ENCODE data around the gene SOX12.
A peak's percentile ranks its signal among the peaks of the same experiment; 100 is the strongest.
"Not testable (repeated sequence)": the region's sequence is repeated elsewhere in the genome, so short reads cannot be mapped to it uniquely, and the experiment has no call there.

SOX12 gene

GRCh38 chr20:328975-329695, 3.8 kb downstream of the SOX12 start:
- no peak for DNase-seq (ENCODE audit: low spot score)

- no peak for DNase-seq (ENCODE audit: low spot score)
Observed at GRCh38 chr20:329851-330232, 4.5 kb downstream of the SOX12 start.

DNA sequence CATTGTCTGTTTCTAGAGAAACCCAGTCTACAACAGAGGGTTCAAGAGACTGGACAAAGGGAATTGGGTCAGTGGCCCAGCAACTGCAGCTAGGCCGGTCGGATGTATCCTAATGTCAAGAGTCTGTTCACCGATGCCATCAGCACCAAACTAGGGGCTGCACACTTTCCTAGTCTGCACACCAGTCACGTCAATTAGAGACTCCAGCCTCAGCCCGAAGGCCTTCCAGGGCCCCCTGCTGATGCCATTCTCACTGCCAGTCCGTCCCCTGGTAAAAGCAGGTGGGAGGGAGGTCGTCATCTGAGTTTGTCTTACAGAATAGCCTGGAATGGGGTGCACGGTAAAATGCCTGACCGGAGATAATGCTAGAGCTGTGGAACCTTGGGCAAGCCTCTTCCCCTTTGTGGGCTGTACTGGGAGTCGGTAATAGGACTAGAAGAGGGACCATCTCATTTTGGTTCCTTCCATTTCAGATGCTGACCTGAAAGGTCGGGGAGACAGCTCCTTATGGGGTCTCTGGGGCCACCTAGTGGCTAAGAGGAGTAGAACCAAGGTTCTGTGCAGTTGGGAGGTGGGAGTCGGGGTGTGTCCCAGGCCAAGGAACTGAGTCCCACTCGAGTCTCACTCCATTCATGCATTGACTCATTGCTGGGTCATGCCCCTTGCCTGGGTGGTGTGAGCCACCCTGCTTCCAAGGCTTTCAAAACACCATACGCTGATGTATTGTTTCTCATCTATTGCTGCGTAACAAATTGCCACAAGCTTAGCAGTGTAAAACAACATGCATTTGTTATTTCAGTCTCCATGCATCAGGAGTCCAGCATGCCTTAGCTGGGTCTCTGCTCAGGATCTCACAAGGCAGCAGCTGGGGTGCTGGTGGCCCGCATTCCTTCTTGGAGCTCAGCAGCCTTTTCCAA, 5.1 kb downstream of the SOX12 start:
- DNase-seq (ENCODE audit: low spot score): peak; percentile 75

GRCh38 chr20:334578-334977, 9.2 kb downstream of the SOX12 start:
- no peak for DNase-seq (ENCODE audit: low spot score)

DNA sequence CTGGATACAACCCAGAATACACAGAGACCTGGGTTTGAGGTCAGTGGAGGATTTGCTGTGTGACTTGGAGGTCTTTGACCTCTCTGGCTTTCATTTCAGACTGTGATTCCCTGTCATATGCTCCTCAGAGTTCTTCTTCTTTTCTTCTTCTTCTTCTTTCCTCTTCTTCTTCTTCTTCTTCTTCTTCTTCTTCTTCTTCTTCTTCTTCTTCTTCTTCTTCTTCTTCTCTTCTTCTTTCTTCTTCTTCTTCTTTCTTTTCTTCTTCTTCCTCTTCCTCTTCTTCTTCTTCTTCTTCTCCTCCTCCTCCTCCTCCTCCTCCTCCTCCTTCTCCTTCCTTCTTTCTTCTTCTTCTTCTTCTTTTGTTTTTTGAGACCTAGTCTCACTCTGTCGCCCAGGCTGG, 10.7 kb downstream of the SOX12 start:
- DNase-seq (ENCODE audit: low spot score): not testable (repeated sequence)

DNA sequence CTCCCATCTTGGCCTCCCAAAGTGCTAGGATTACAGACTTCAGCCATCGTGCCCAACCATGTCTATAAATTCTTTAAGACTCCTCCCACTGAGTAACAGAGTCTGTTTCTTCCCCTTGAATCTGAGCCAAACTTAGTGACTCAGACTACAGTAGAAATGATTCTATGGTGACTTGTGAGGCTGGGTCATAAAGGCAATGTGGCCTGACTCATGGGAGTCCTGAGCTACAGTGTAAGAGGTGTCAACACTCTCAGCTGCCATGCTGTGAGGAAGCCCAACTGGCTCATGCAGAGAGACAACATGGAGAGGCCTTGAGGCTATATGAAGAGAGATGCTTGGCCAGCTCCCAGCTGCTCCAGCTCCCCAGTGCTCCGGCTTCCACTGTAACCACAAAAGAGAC, 16.3 kb downstream of the SOX12 start:
- peak; percentile 14 for DNase-seq (ENCODE audit: low spot score)

- no peak for DNase-seq (ENCODE audit: low spot score)
Observed at GRCh38 chr20:343107-343506, 17.8 kb downstream of the SOX12 start.

GRCh38 chr20:346033-346639, 20.8 kb downstream of the SOX12 start:
- DNase-seq (ENCODE audit: low spot score): no peak

- DNase-seq (ENCODE audit: low spot score): no peak
Observed at GRCh38 chr20:346640-347316, 21.4 kb downstream of the SOX12 start, which contains the start of gene NRSN2. Gene NRSN2 (plus strand): TSS chr20:347111. CDS start chr20:349644, 2,533 bp downstream.

DNA sequence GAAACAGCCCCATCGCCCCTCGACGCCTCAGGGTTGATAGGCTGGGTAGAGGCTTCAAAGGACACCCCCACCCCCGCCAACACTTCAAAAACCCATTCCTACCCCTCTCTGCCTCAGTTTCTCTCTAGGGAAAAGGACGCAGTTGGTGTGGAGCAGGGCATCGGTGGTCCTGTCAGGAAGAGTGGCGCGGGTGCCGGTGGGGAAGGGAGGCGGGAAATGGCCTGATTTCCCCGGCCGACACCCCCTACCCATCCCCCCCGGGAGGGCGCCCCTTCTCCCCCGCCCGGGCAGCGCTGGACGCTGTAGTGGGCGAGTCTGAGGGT, 21.9 kb downstream of the SOX12 start:
- no peak for DNase-seq (ENCODE audit: low spot score)

- DNase-seq (ENCODE audit: low spot score): peak; percentile 53
Observed at GRCh38 chr20:347640-348484, 22.5 kb downstream of the SOX12 start.

- no peak for DNase-seq (ENCODE audit: low spot score)
Observed at GRCh38 chr20:348972-349841, 23.9 kb downstream of the SOX12 start.

DNA sequence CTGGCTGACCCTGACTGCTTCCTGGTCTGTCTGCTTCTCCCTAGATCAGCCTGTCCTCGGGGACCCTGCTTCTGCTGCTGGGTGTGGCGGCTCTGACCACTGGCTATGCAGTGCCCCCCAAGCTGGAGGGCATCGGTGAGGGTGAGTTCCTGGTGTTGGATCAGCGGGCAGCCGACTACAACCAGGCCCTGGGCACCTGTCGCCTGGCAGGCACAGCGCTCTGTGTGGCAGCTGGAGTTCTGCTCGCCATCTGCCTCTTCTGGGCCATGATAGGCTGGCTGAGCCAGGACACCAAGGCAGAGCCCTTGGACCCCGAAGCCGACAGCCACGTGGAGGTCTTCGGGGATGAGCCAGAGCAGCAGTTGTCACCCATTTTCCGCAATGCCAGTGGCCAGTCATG, 27.8 kb downstream of the SOX12 start:
- no peak for DNase-seq (ENCODE audit: low spot score)

- peak; percentile 87 for DNase-seq (ENCODE audit: low spot score)
Observed at GRCh38 chr20:354298-354977, 29.1 kb downstream of the SOX12 start.

DNA sequence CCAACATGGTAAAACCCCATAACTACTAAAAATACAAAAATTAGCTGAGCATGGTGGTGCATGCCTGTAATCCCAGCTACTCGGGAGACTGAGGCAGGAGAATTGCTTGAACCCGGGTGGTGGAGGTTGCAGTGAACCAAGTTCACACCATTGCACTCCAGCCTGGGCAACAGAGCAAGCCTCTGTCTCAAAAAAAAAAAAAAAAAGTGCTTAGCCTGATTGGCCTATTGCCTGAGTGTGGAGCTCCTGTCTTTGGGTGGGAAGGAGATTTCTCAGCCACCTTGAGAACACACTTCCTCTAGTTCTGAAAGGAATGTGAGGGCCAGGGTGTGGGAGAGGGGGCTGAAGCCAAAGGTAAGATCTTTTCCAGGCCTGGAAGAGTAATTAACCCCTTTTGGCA, 30.8 kb downstream of the SOX12 start:
- DNase-seq (ENCODE audit: low spot score): not testable (repeated sequence)

DNA sequence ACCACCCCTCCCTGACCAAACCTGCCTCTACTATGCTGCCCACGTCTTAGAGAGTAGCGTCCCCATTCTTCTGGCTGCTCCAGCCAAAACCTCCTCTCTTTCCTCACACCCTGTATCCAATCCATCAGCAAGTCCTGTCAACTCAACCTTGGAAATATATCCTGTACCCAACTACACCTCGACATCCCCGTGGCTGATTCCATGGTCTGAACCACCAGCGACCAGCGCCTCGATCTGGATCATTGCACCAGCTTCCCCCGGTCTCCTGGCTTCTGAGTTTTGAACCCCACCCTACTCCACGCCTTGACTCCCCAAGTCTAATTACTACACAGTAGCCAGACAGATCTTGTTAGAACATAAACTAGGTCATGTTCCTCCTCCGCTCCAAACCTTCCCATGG, 31.4 kb downstream of the SOX12 start:
- DNase-seq (ENCODE audit: low spot score): no peak

DNA sequence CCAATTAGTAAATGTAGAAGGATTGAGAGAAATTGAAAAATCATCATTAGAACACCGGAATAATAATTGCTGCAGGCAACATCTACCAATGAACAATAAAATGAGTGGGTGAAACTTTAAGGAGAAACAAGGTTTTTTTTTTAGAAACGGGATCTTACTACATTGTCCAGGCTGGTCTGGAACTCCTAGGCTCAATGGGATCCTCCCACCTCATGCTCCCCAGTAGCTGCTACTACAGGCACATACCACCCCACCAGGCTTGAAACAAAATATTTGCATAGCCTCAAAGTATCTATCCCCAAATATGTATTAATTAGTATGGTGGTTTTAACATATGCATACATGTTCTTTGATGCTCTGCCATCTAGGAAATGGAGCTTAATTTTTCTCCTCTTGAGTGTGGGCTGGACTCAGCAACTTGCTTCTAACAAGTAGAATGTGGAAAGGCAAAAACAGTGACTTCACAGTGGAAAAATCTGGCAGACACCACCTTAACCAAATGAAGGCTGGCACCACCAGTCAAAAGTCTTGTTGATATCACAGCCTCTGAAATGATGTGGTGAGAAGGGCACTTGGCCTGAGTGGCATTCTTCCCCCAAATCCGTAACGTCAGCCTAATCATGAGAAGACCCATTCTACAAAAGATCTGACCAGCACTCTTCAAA, 33.7 kb downstream of the SOX12 start:
- no peak for DNase-seq (ENCODE audit: low spot score)

DNA sequence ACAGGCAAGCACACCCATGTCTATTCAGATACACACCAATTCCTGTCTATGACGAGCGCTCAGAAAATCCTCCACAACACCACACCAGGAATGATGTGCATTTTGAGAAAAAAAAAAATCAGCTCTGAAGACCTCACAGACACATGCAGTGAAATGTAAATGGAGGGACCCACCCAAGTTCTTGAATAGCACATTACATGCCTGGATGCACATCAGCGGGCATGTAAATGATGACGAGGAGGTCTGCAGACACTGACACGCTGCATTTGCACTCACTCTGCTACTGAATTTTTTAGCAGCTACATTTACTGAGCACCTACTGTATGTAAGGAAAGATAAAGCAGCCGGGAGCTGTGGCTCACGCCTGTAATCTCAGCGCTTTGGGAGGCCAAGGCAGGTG, 36.2 kb downstream of the SOX12 start:
- no peak for DNase-seq (ENCODE audit: low spot score)
